ENCODE results near the gene SLC1A4. TPM values are rescaled to one million over a fixed set of nuclear protein-coding genes. Genes with fewer than 3 reads are reported as not detected.

The SLC1A4 gene
- total and polyA plus RNA-seq, 10 of the 15 experiments (the other 5 are each of a cell fraction or from before 2014, with no cell fraction given): 10.8 to 43.2 (median 27.7) TPM

DNA sequence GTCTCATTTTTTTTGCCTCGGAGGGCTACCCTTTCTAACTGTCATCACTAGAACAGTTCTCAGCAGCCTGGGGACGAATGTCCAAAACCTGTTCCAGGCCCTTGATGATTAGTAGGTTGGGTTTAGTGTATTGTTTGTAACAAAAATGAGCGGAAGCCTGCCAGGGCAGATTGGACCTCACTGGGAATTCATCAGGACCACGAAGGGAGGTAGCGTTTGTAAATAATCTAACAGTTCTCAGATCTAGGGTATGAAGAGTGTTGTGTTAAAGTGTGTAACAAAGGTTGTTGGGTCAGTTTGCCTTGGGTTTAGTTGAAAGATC is 67.8 kb downstream of the SLC1A4 start (continued):
- TF ChIP-seq, protein P1, sequence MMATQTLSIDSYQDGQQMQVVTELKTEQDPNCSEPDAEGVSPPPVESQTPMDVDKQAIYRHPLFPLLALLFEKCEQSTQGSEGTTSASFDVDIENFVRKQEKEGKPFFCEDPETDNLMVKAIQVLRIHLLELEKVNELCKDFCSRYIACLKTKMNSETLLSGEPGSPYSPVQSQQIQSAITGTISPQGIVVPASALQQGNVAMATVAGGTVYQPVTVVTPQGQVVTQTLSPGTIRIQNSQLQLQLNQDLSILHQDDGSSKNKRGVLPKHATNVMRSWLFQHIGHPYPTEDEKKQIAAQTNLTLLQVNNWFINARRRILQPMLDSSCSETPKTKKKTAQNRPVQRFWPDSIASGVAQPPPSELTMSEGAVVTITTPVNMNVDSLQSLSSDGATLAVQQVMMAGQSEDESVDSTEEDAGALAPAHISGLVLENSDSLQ (IDR thresholded peaks at IDR 0.05): no peak
- TF ChIP-seq ESRRA (IDR thresholded peaks at IDR 0.05; ENCODE audit: low read length): no peak

DNA sequence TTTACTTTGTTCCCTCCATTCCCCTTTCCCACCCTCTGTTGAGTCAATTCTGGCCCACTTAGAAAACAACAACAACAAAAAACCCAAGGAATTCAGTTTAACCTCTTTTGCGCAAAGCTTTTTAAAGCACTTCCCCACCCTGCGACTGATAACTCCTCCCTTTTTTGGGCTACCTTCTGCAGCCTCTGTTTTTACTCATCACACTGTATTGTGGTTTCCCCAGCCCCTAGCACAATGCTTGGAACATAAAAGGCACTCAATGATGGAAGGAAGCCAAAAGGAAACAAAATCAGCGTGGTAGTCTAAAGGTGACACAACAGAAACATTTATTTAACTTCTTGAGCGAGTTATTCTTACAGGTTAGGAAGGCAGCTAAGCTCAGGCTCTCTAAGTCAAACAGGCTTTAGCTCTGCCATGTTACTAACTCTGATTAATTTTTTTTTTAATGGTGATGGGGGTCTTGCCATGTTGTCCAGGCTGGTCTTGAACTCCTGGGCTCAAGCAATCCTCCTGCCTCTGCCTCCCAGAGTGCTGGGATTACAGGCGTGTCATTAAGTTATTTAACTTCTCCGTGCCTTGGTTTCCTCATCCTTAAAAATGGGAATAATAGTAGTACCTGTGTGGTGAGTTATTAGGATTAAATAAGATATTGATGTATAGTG is 68.3 kb downstream of the SLC1A4 start:
- Histone ChIP-seq H3K36me3 (ENCODE audit: control insufficient read depth in 2 of 2, insufficient read depth in 2 of 2, low read length in 1 of 2) (no peaks in the 10 kb centered on the region), H3K27ac (ENCODE audit: control insufficient read depth, insufficient read depth) (peak overlapping the region; percentile 42; the same call in 1 of the 2 replicates), H2AFZ (ENCODE audit: control insufficient read depth, low read depth, low read length) (peak overlapping the region; percentile 92), H3K4me1 (ENCODE audit: control insufficient read depth, insufficient read depth, low read length) (peaks cover 37% of the 10 kb centered on the region), H3K4me2 (ENCODE audit: control insufficient read depth, insufficient read depth) (peak overlapping the region; percentile 100), H3K27me3 (replicated peaks in 1 of 2; ENCODE audit: control insufficient read depth in 2 of 2, insufficient read depth in 2 of 2, low read length in 1 of 2) (no peaks in the 10 kb centered on the region), H4K20me1 (ENCODE audit: control insufficient read depth, insufficient read depth) (no peaks in the 10 kb centered on the region), H3K9ac (ENCODE audit: control insufficient read depth, insufficient read depth, low read length) (peak overlapping the region; percentile 70), H3K79me2 (ENCODE audit: control insufficient read depth, insufficient read depth, low read length) (peaks cover 4% of the 10 kb centered on the region), H3K4me3 (peak overlapping the region; percentile 74), H3K9me3 (replicated peaks; ENCODE audit: control insufficient read depth, insufficient read depth, low read length) (no peaks in the 10 kb centered on the region)
- 33% methylated on average over 6 of the region's 6 CpGs for whole genome bisulfite sequencing (ENCODE audit: insufficient coverage, insufficient replicate concordance, low lambda C conversion rate, missing lambda C conversion rate)
- ChIA-PET CTCF (interaction anchor here (0.8 to 4.1 kb wide), 7 partner anchors 8 to 141 kb away, joined by 3 to 22 read pairs (median 4); no protein-coding TSS in a partner anchor), RAD21 (ENCODE audit: unreplicated experiment) (interaction anchor here (0.6 to 5.5 kb wide), 7 partner anchors 8 to 1020 kb away, joined by 3 to 58 read pairs (median 12); partner anchors contain the start of genes ACTR2 and RAB1A), POLR2A (interaction anchor here (2.7 kb wide), 1 partner anchor 72 kb away, joined by 18 read pairs; the partner anchor contains the start of gene RAB1A), SMC1A (ENCODE audit: uncharacterized antibody, unreplicated experiment) (interaction anchor here (0.8 to 1.2 kb wide), 3 partner anchors 85 to 535 kb away, joined by 3 read pairs; no protein-coding TSS in a partner anchor)
- ATAC-seq (peak; percentile 56), FAIRE-seq (peak; percentile 78), DNase-seq (ENCODE audit: low read depth, low spot score) (peak; percentile 76)
- intact Hi-C loops (cut with micrococcal nuclease; ENCODE audit: unreplicated experiment): loop anchor here (1.0 to 2.0 kb wide), 2 partner anchors 73 to 169 kb away; partner anchors contain the start of genes ACTR2 and RAB1A
- TSS peak; percentile 64 for BruUV-seq (replicated peaks)
- in situ Hi-C loops (cut with MboI): no loop called here
- TF ChIP-seq BHLHE40 (IDR thresholded peaks at IDR 0.05; ENCODE audit: borderline replicate concordance in 1 of 2, low read depth in 2 of 2, low read length in 1 of 2) (peak; percentile 18 to 21; a peak in 1 of 4 replicates), SRF (IDR thresholded peaks at IDR 0.05; ENCODE audit: low read depth in 2 of 2, low read length in 2 of 2) (peak in 1 of 2 experiments; percentile 76; a peak in 2 of 4 replicates), CBFB (IDR thresholded peaks at IDR 0.05; ENCODE audit: low read depth) (peak; percentile 81; the same call in 1 of the 2 replicates), MTA3 (IDR thresholded peaks at IDR 0.05; ENCODE audit: borderline replicate concordance, low read length) (0 out of 2 replicates have a peak, but pooled peaks have one; percentile 28), MEF2A (IDR thresholded peaks at IDR 0.05; ENCODE audit: insufficient read depth, low read depth, low read length) (0 out of 2 replicates have a peak, but pooled peaks have one; percentile 36), KLF5 (IDR thresholded peaks at IDR 0.05; ENCODE audit: partially characterized antibody) (no peak), YBX1 (IDR thresholded peaks at IDR 0.05) (no peak), ATF7 (IDR thresholded peaks at IDR 0.05; ENCODE audit: low read depth) (peak; percentile 36; the same call in 1 of the 2 replicates), NR2F1 (conservative IDR thresholded peaks at IDR 0.05) (no peak), EED (IDR thresholded peaks at IDR 0.05; ENCODE audit: low read depth) (peak; percentile 56; the same call in 1 of the 2 replicates), JUNB (IDR thresholded peaks at IDR 0.05) (peak; percentile 88), GATAD2B (conservative IDR thresholded peaks at IDR 0.05; ENCODE audit: low read depth) (no peak), ZNF622 (IDR thresholded peaks at IDR 0.05) (no peak)
- TF ChIP-seq, protein P2, sequence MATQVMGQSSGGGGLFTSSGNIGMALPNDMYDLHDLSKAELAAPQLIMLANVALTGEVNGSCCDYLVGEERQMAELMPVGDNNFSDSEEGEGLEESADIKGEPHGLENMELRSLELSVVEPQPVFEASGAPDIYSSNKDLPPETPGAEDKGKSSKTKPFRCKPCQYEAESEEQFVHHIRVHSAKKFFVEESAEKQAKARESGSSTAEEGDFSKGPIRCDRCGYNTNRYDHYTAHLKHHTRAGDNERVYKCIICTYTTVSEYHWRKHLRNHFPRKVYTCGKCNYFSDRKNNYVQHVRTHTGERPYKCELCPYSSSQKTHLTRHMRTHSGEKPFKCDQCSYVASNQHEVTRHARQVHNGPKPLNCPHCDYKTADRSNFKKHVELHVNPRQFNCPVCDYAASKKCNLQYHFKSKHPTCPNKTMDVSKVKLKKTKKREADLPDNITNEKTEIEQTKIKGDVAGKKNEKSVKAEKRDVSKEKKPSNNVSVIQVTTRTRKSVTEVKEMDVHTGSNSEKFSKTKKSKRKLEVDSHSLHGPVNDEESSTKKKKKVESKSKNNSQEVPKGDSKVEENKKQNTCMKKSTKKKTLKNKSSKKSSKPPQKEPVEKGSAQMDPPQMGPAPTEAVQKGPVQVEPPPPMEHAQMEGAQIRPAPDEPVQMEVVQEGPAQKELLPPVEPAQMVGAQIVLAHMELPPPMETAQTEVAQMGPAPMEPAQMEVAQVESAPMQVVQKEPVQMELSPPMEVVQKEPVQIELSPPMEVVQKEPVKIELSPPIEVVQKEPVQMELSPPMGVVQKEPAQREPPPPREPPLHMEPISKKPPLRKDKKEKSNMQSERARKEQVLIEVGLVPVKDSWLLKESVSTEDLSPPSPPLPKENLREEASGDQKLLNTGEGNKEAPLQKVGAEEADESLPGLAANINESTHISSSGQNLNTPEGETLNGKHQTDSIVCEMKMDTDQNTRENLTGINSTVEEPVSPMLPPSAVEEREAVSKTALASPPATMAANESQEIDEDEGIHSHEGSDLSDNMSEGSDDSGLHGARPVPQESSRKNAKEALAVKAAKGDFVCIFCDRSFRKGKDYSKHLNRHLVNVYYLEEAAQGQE (IDR thresholded peaks at IDR 0.05; ENCODE audit: low read depth, low read length): no peak
- TF ChIP-seq, protein P3, sequence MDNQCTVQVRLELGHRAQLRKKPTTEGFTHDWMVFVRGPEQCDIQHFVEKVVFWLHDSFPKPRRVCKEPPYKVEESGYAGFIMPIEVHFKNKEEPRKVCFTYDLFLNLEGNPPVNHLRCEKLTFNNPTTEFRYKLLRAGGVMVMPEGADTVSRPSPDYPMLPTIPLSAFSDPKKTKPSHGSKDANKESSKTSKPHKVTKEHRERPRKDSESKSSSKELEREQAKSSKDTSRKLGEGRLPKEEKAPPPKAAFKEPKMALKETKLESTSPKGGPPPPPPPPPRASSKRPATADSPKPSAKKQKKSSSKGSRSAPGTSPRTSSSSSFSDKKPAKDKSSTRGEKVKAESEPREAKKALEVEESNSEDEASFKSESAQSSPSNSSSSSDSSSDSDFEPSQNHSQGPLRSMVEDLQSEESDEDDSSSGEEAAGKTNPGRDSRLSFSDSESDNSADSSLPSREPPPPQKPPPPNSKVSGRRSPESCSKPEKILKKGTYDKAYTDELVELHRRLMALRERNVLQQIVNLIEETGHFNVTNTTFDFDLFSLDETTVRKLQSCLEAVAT (IDR thresholded peaks at IDR 0.05): 0 out of 2 replicates have a peak, but pooled peaks have one; percentile 35

All from GM12878 (cell line).